ENCODE results near the gene ELMOD1.

DNA sequence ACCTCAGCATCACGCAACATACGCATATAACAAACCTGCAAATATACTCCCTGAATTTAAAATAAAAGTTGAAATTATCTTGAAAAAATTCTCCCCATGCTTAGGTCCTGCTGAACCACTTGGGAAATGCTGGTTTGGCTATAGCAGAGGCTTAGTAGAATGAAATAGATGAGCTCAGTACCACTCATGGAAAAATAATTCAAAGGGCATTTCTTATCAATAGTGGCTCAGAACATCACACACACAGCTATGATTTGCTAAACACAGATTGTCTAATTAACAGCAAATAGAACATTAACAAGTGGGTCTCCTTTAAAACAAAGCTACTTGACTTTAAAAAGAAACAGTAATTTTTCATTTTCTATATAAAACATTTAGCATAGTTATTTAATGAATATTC lies 21.5 kb downstream of the ELMOD1 start:
- TF ChIP-seq CTCF (IDR thresholded peaks at IDR 0.05) (no peak), EP300 (IDR thresholded peaks at IDR 0.05; ENCODE audit: low read depth) (no peak), POLR2A (IDR thresholded peaks at IDR 0.05) (no peak)
